KOPT-K1 (cell line): ENCODE data around the gene WWP2.

Experiments used
- H3K27ac ChIP-seq: fragments of 200-600 bp; sonication (generic); 2 replicates; pipeline ENCODE4 v1.5.1; 2016; ENCODE audit warnings: antibody characterized with exemption, mild to moderate bottlenecking, low read depth, low read length; ENCODE audit not compliant: poor library complexity, severe bottlenecking
- H3K36me3 ChIP-seq: fragments of 200-600 bp; sonication (generic); 2 replicates; pipeline ENCODE4 v1.5.1; 2017; ENCODE audit warnings: antibody characterized with exemption, mild to moderate bottlenecking, low read length, moderate library complexity; ENCODE audit not compliant: insufficient read depth
- H3K9me3 ChIP-seq: fragments of 200-600 bp; sonication (generic); 2 replicates; pipeline ENCODE4 v1.5.1; 2017; ENCODE audit warnings: antibody characterized with exemption, low read length, mild to moderate bottlenecking; ENCODE audit not compliant: insufficient read depth, poor library complexity, severe bottlenecking

Gene WWP2

GRCh38 chr16:69827524-69827923 lies 65.4 kb downstream of the WWP2 start:
- Histone ChIP-seq H3K9me3 (no peaks in the 10 kb centered on the region), H3K36me3 (no peaks in the 10 kb centered on the region), H3K27ac (no peak overlapping the region)

- Histone ChIP-seq H3K36me3 (no peaks in the 10 kb centered on the region), H3K9me3 (no peaks in the 10 kb centered on the region), H3K27ac (no peak overlapping the region)
Measured at GRCh38 chr16:69829338-69829737, 67.2 kb downstream of the WWP2 start.

- H3K36me3 ChIP-seq = no peaks in the 10 kb centered on the region
- no peak overlapping the region for H3K27ac ChIP-seq
- H3K9me3 ChIP-seq = no peaks in the 10 kb centered on the region
Measured at GRCh38 chr16:69830146-69830533, 68.0 kb downstream of the WWP2 start.

- no peaks in the 10 kb centered on the region for H3K36me3 ChIP-seq
- no peaks in the 10 kb centered on the region for H3K9me3 ChIP-seq
- no peak overlapping the region for H3K27ac ChIP-seq
Measured at GRCh38 chr16:69830534-69831211, 68.5 kb downstream of the WWP2 start.

- Histone ChIP-seq H3K9me3 (no peaks in the 10 kb centered on the region), H3K27ac (no peak overlapping the region), H3K36me3 (no peaks in the 10 kb centered on the region)
Measured at GRCh38 chr16:69831212-69832123, 69.3 kb downstream of the WWP2 start.

GRCh38 chr16:69833357-69834282 lies 71.5 kb downstream of the WWP2 start:
- no peaks in the 10 kb centered on the region for H3K9me3 ChIP-seq
- no peaks in the 10 kb centered on the region for H3K36me3 ChIP-seq
- H3K27ac ChIP-seq = no peak overlapping the region

- H3K27ac ChIP-seq = no peak overlapping the region
- H3K36me3 ChIP-seq = no peaks in the 10 kb centered on the region
- H3K9me3 ChIP-seq = no peaks in the 10 kb centered on the region
Measured at GRCh38 chr16:69834807-69835466, 72.8 kb downstream of the WWP2 start.

GRCh38 chr16:69836257-69836656 lies 74.1 kb downstream of the WWP2 start:
- H3K36me3 ChIP-seq = no peaks in the 10 kb centered on the region
- H3K27ac ChIP-seq = no peak overlapping the region
- H3K9me3 ChIP-seq = no peaks in the 10 kb centered on the region

- Histone ChIP-seq H3K9me3 (no peaks in the 10 kb centered on the region), H3K27ac (no peak overlapping the region), H3K36me3 (0 out of 2 replicates have a peak, but pooled peaks cover 6% of the 10 kb centered on the region)
Measured at GRCh38 chr16:69837380-69837779, 75.2 kb downstream of the WWP2 start.

GRCh38 chr16:69838489-69838888 lies 76.4 kb downstream of the WWP2 start:
- Histone ChIP-seq H3K36me3 (0 out of 2 replicates have a peak, but pooled peaks cover 6% of the 10 kb centered on the region), H3K9me3 (no peaks in the 10 kb centered on the region), H3K27ac (no peak overlapping the region)

- H3K36me3 ChIP-seq = 0 out of 2 replicates have a peak, but pooled peaks cover 6% of the 10 kb centered on the region
- no peak overlapping the region for H3K27ac ChIP-seq
- H3K9me3 ChIP-seq = no peaks in the 10 kb centered on the region
Measured at GRCh38 chr16:69839240-69839688, 77.1 kb downstream of the WWP2 start.

- 0 out of 2 replicates have a peak, but pooled peaks cover 12% of the 10 kb centered on the region for H3K36me3 ChIP-seq
- H3K27ac ChIP-seq = no peak overlapping the region
- no peaks in the 10 kb centered on the region for H3K9me3 ChIP-seq
Measured at GRCh38 chr16:69839798-69840409, 77.8 kb downstream of the WWP2 start.

- 0 out of 2 replicates have a peak, but pooled peaks cover 14% of the 10 kb centered on the region for H3K36me3 ChIP-seq
- no peak overlapping the region for H3K27ac ChIP-seq
- H3K9me3 ChIP-seq = no peaks in the 10 kb centered on the region
Measured at GRCh38 chr16:69840975-69841374, 78.8 kb downstream of the WWP2 start.

GRCh38 chr16:69844441-69844840 lies 82.3 kb downstream of the WWP2 start:
- Histone ChIP-seq H3K27ac (no peak overlapping the region), H3K36me3 (0 out of 2 replicates have a peak, but pooled peaks cover 14% of the 10 kb centered on the region), H3K9me3 (no peaks in the 10 kb centered on the region)
